ENCODE measurements around the gene SCLY.

The SCLY gene

GRCh38 chr2:238077292-238077691 is 16.5 kb downstream of the SCLY start:
- DNase-seq = no peak

GRCh38 chr2:238079874-238080327 is 19.1 kb downstream of the SCLY start:
- no peak for DNase-seq

- no peak for DNase-seq
Measured at GRCh38 chr2:238080518-238080917, 19.7 kb downstream of the SCLY start.

GRCh38 chr2:238081150-238081549 is 20.3 kb downstream of the SCLY start:
- no peak for DNase-seq

- no peak for DNase-seq
Measured at GRCh38 chr2:238081561-238081960, 20.8 kb downstream of the SCLY start.

- no peak for DNase-seq
Measured at GRCh38 chr2:238082151-238082550, 21.4 kb downstream of the SCLY start.

- DNase-seq = no peak
Measured at GRCh38 chr2:238082827-238083226, 22.0 kb downstream of the SCLY start.

- no peak for DNase-seq
Measured at GRCh38 chr2:238083919-238084318, 23.1 kb downstream of the SCLY start.

- no peak for DNase-seq
Measured at GRCh38 chr2:238084761-238085160, 24.0 kb downstream of the SCLY start.

GRCh38 chr2:238085899-238086298 is 25.1 kb downstream of the SCLY start:
- no peak for DNase-seq

GRCh38 chr2:238087211-238087610 is 26.4 kb downstream of the SCLY start:
- no peak for DNase-seq

GRCh38 chr2:238090887-238091286 is 30.1 kb downstream of the SCLY start:
- no peak for DNase-seq

- no peak for DNase-seq
Measured at GRCh38 chr2:238091436-238092060, 30.7 kb downstream of the SCLY start.

- DNase-seq = no peak
Measured at GRCh38 chr2:238092486-238093035, 31.8 kb downstream of the SCLY start.

- DNase-seq = no peak
Measured at GRCh38 chr2:238093181-238094140, 32.7 kb downstream of the SCLY start.

- DNase-seq = no peak
Measured at GRCh38 chr2:238094438-238095022, 33.7 kb downstream of the SCLY start.

- no peak for DNase-seq
Measured at GRCh38 chr2:238095143-238095542, 34.3 kb downstream of the SCLY start.

- DNase-seq = no peak
Measured at GRCh38 chr2:238096311-238097011, 35.7 kb downstream of the SCLY start.

GRCh38 chr2:238097201-238097987 is 36.6 kb downstream of the SCLY start:
- no peak for DNase-seq

GRCh38 chr2:238097988-238098871 is 37.4 kb downstream of the SCLY start:
- DNase-seq = no peak

All from GOT3 (cell line).